CD4-positive, alpha-beta T cell treated with Interleukin-21 for 1 hour (primary cell): Measurements from ENCODE around the gene ADGRL4.
"Not testable (repeated sequence)": the region's sequence is repeated elsewhere in the genome, so short reads cannot be mapped to it uniquely, and the experiment has no call there.

Experiments used
- DNase-seq: peaks from one replicate; pipeline ENCODE4 v3.0.0-alpha.2; 2020

The ADGRL4 gene

GRCh38 chr1:79006564-79006963 is at the start of gene ADGRL4:
Gene ADGRL4, minus strand, starts transcription at chr1:79006730. Its CDS starts 76 bp downstream, at chr1:79006654.
- no peak for DNase-seq

GRCh38 chr1:79055856-79056255 is 49.3 kb upstream of the ADGRL4 start:
- DNase-seq: no peak

- DNase-seq: no peak
Measured at GRCh38 chr1:79052829-79053449, 46.4 kb upstream of the ADGRL4 start.

GRCh38 chr1:79044974-79045650 is 38.6 kb upstream of the ADGRL4 start:
- no peak for DNase-seq

GRCh38 chr1:79043506-79043905 is 37.0 kb upstream of the ADGRL4 start:
- DNase-seq: no peak

GRCh38 chr1:79042539-79042938 is 36.0 kb upstream of the ADGRL4 start:
- no peak for DNase-seq

- DNase-seq: peak; percentile 1
Measured at GRCh38 chr1:79042117-79042516, 35.6 kb upstream of the ADGRL4 start.

- DNase-seq: no peak
Measured at GRCh38 chr1:79041666-79042065, 35.1 kb upstream of the ADGRL4 start.

GRCh38 chr1:79040424-79041082 is 34.0 kb upstream of the ADGRL4 start:
- DNase-seq: no peak

GRCh38 chr1:79037085-79037484 is 30.6 kb upstream of the ADGRL4 start:
- no peak for DNase-seq

GRCh38 chr1:79012500-79012899 is 6.0 kb upstream of the ADGRL4 start:
- no peak for DNase-seq

GRCh38 chr1:79010589-79010988 is 4.1 kb upstream of the ADGRL4 start:
- DNase-seq: no peak

- no peak for DNase-seq
Measured at GRCh38 chr1:79005945-79006344, 585 bp downstream of the ADGRL4 start.

- DNase-seq: no peak
Measured at GRCh38 chr1:79004916-79005315, 1.6 kb downstream of the ADGRL4 start.

- no peak for DNase-seq
Measured at GRCh38 chr1:78996791-78997190, 9.7 kb downstream of the ADGRL4 start.

GRCh38 chr1:78987042-78987441 is 19.5 kb downstream of the ADGRL4 start:
- DNase-seq: no peak

GRCh38 chr1:78980511-78980910 is 26.0 kb downstream of the ADGRL4 start:
- DNase-seq: no peak

GRCh38 chr1:78972723-78973122 is 33.8 kb downstream of the ADGRL4 start:
- DNase-seq: no peak

- not testable (repeated sequence) for DNase-seq
Measured at GRCh38 chr1:78967091-78967490, 39.4 kb downstream of the ADGRL4 start.

GRCh38 chr1:78958711-78959110 is 47.8 kb downstream of the ADGRL4 start:
- no peak for DNase-seq

GRCh38 chr1:78950826-78951225 is 55.7 kb downstream of the ADGRL4 start:
- DNase-seq: no peak

GRCh38 chr1:78949227-78949626 is 57.3 kb downstream of the ADGRL4 start:
- DNase-seq: no peak

GRCh38 chr1:78919150-78919549 is 87.4 kb downstream of the ADGRL4 start:
- no peak for DNase-seq

- DNase-seq: no peak
Measured at GRCh38 chr1:78918157-78918556, 88.4 kb downstream of the ADGRL4 start.
